ENCODE measurements around the gene ACVR2B.
A peak's percentile ranks its signal among the peaks of the same experiment; 100 is the strongest.

The ACVR2B gene

GRCh38 chr3:38458796-38459498 is 5.3 kb downstream of the ACVR2B start:
- no peak for DNase-seq

- DNase-seq = no peak
Measured at GRCh38 chr3:38459499-38460048, 5.9 kb downstream of the ACVR2B start.

DNA sequence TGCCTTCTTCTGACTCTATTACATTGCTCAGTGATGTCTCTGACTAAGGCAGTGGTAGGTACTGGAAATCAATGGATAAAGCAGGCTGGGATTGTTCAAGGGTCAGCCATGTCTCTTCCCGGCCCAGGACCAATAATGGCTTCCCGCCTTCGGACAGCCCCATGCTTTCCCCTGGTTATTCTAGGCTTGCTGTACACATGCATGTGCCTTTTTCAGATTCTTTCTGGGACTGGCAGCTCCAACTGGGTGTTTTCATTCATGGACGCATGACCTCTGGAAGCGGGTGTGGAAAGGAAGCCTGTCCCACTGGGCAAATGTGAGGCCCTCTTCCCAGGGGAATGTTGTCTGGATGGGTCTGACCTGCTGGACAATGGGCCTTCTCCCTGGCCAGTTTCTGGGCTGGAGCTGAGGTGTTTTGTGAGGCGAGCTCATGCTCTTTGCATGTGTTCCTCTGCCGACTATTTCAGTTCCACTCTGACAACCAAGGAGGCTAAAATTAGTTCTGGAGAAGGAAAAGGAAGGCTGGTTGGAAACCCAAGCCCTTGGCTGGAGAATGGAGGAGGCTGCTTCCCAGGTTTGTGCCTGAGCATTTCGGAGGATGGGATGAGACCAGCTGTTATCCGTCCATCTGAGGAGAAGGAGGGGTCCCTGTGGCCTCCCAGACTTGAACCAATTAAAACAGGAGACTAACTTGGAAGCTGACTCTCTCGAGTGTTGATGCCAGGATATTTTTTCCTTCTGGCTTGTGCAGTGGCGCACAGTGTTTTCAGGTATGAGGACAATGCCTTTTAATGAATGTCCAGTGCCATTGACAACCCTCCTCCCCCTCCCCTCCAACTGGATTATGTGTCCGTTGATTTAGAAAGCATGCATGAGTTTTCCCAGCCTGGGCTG is 6.9 kb downstream of the ACVR2B start:
- no peak for DNase-seq

DNA sequence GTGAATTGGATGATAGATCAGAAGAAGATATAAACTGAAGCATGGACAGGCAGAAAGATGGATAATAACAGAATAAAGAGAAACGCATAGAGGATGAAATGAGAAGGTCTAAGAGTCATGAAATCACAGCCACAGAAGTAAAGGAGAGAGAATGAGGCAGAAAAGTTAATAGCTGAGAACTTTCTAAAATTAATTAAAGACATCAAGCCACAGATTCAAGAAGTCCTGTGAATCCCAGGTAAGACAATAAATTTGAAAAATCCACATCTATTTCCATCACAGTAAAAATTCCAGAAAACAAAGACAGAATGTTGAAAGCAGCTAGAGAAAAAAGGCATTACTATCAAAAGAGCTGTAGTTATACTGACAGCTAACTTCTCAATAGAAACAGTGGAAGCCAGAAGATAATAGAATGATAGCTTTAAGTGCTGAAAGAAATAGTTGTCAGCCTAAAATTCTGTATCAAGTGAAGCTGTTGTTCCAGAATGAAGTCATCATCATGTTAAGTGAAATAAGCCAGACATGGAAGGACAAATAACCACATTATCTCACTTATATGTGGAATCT is 12.0 kb downstream of the ACVR2B start:
- DNase-seq = no peak

DNA sequence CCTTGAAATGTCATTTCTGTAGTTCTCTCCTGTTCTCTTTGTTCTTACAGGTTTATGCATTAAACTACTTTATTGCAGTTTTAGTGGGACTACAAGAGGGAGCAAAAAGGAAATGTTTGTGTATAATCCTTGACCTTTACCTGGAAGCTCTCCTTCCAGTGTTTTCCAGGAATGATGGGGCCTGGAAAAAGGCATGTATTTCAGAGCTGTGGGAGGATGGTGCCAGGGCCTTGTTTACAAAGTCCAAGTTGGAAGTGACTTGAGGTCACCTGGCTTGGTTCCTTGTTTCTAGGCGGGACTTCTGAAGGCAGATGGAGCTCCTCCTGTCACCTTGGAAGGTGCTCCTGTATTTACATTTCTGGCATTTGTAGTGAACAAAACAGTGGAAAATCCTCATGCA is 15.1 kb downstream of the ACVR2B start:
- DNase-seq = no peak

- no peak for DNase-seq
Measured at GRCh38 chr3:38469852-38470251, 16.2 kb downstream of the ACVR2B start.

- no peak for DNase-seq
Measured at GRCh38 chr3:38471260-38471857, 17.7 kb downstream of the ACVR2B start.

- DNase-seq = no peak
Measured at GRCh38 chr3:38472342-38472741, 18.7 kb downstream of the ACVR2B start.

GRCh38 chr3:38473229-38473628 is 19.5 kb downstream of the ACVR2B start:
- no peak for DNase-seq

DNA sequence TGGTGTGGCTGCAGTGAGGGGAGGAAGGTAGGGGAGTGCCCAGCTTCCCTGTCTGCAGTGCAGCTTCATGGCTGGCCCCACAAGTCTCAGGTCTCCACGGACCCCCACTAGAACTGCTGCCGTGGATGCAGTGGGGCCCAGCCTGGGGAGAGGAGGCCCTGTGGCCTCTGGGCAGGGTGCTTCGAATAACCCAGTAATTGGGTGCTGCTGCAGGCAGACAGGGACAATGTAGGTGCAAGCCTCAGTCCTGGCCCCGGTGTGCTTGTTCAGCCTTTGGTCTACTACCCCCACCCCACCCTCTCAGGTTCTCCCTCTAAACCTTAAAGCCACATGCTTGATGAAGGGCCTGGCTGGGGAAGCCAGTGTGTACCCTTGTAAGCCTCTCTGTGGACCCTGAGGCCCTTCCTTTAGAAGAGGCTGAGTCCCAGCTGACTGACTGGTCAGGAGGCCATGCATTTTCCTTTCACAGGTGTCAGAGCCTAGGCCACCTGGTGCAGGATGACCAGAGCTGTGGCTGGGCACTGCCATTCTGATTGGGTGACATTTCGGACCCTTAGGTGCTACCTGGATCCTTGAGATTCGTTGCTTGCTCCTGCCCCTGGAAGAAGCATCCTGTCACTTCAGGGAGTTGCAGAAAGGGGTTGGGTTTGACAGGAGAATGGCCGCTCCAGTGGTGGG is 21.4 kb downstream of the ACVR2B start:
- no peak for DNase-seq

- DNase-seq = no peak
Measured at GRCh38 chr3:38475716-38476115, 22.0 kb downstream of the ACVR2B start.

GRCh38 chr3:38476157-38476756 is 22.6 kb downstream of the ACVR2B start:
- DNase-seq = no peak

DNA sequence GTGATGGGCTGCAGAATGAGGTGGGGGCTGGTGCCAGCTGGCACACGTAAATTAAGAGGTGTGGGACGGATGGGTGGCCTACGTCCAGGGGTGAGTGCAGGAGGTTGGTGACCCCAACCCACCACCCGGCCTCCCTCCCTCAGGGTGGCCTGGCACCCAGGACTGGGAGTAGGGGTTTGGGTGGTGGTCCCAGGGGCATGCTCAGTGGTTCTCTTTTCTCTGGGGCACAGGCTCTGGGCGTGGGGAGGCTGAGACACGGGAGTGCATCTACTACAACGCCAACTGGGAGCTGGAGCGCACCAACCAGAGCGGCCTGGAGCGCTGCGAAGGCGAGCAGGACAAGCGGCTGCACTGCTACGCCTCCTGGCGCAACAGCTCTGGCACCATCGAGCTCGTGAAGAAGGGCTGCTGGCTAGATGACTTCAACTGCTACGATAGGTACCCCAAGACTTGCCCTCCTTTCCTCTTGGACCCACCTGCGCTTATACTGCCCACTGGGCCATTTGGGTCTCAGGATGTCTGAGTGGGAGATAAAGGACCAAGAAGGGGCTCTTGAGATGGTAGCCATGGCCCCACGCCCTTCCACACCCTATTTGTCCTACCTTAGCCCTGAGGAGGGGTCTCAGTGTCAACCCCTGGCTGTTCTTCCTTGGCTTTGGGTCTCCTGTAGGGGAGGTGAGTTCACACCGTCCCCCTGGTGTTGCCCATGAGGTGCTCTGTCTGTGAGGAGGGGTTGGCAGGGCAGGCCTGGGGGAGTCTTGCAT is 23.5 kb downstream of the ACVR2B start:
- DNase-seq = no peak

DNA sequence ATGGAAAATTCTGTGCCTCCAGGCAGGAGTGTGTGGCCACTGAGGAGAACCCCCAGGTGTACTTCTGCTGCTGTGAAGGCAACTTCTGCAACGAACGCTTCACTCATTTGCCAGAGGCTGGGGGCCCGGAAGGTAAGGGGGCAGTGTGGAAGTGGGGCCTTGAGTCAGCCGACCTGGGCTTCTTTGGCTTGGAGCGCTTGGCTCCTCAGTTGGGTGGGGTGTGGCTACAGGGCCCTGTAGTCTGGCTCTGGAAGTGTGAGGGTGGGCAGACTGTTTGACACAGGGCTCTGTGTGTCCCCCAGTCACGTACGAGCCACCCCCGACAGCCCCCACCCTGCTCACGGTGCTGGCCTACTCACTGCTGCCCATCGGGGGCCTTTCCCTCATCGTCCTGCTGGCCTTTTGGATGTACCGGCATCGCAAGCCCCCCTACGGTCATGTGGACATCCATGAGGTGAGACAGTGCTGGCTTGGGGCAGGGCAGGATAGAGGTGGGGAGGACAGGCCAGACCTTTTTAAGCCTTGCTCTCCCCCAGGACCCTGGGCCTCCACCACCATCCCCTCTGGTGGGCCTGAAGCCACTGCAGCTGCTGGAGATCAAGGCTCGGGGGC is 24.3 kb downstream of the ACVR2B start:
- no peak for DNase-seq

DNA sequence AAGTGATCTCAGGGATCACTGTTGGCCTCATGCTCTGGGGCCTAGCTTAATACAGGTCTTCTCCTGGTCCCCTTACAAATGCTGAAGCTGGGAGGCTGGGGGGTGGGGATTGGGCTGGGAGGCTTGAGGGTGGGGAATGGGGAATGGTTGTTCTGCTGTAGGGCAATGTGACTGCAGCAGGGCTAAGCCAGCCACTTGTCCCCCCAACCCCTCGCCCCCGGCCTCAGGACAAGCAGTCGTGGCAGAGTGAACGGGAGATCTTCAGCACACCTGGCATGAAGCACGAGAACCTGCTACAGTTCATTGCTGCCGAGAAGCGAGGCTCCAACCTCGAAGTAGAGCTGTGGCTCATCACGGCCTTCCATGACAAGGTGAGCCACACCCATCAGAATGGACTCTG is 25.2 kb downstream of the ACVR2B start:
- DNase-seq = no peak

DNA sequence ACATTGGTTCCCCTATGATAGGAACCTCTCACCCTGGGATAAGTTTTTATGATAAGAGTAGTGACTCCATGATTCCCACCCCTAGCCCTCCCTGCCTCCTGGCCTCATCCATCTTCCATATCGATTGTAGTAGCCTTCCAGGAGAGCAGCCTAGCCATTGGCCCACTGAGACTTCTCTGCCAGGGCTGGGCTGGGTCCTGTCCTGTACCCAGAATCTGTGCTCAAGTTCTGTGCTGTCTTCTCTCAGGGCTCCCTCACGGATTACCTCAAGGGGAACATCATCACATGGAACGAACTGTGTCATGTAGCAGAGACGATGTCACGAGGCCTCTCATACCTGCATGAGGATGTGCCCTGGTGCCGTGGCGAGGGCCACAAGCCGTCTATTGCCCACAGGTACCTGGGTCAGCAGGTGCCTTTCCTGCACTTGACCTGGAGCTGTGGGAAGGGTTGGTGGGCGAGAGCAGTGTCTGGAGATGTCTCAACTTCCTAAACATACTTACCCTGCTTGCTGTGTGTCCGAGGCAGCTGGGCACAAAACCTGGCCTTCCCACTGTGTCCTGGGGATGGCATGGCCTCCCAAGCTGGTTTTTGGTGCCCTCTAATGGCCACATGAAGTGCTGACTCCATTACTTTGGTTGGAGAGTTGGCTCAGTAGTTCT is 25.9 kb downstream of the ACVR2B start:
- DNase-seq = peak; percentile 43 to 53

DNA sequence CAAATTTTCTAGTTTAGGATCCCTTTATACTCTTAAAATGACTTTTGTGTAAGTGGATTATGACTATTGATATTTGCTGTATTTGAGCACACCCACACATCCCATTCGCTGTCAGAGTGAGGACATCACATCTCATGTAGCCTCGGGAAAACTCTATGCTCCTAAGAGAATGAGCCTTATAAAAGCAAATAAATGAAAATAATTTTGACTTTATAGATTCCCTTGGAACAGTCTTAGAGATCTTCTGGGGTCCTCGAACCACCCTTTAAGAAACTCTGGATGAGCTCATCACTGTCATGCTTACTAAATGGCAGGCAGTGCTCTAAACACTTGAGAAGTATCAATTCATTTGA is 26.4 kb downstream of the ACVR2B start:
- DNase-seq = no peak

DNA sequence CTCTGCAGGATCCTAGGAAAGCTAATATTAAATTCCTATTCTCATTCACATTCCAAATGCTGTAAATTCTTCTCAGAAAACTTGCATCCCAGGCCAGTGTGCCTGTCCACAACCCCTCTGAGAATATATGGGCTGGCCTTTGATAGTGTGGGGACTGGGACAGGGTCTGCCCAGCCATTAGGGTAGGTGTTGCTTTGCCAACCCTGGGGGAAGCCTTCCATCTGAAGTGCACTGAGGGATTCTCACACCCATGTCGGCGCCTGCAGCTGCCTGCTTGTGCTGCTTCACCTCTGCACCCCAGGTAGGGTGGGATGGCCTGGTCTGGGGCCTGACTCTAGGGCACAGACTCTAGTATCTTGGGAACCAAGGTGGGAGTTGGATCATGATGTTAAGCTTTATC is 27.2 kb downstream of the ACVR2B start:
- DNase-seq = no peak

GRCh38 chr3:38482951-38483350 is 29.3 kb downstream of the ACVR2B start:
- DNase-seq = no peak

- no peak for DNase-seq
Measured at GRCh38 chr3:38487323-38487722, 33.6 kb downstream of the ACVR2B start.

DNA sequence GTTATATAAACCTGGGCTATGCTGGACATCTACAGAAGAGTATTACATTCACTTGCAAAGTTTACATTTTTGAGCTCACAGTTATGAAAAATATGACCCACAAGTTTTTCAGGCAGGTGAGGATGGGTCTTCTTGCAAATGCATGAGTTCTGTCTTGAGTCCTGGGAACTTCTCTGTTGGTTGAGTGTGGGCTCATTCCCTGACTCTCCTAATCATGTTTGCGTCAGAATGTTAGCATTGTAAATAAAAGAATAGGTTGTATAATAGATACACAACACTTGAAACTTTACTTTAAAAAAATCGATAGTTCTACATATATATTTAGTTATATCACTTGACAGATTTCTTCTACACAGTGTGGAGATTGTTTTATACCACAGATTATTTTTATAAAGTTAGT is 35.3 kb downstream of the ACVR2B start:
- DNase-seq = no peak
